Mucosa of descending colon (tissue), 3 donors: ENCODE results near the gene JAKMIP2. TPM values are rescaled to one million over a fixed set of nuclear protein-coding genes. Genes with fewer than 3 reads are reported as not detected.

Experiments
- ATAC-seq: fragments of 200-7000 bp; cut with Tn5 transposase; one replicate; pipeline ENCODE4 v1.9.1; 2020; ENCODE audit warnings: mild to moderate bottlenecking, moderate library complexity
- DNase-seq, 3 donors: peaks; one replicate each; pipeline ENCODE4 v3.0.0-alpha.2; 2020
- H3K36me3 ChIP-seq: fragments of 200-600 bp; one replicate; pipeline ENCODE4 v1.8.0; 2021; ENCODE audit warnings: low read depth, mild to moderate bottlenecking
- H3K4me1 ChIP-seq: fragments of 200-600 bp; one replicate; pipeline ENCODE4 v1.8.0; 2021; ENCODE audit warnings: low read depth, mild to moderate bottlenecking
- H3K4me3 ChIP-seq: fragments of 200-600 bp; one replicate; pipeline ENCODE4 v1.8.0; 2021; ENCODE audit warnings: mild to moderate bottlenecking
- H3K9me3 ChIP-seq: fragments of 200-600 bp; one replicate; pipeline ENCODE4 v1.8.0; 2021; ENCODE audit warnings: mild to moderate bottlenecking
- CTCF ChIP-seq: fragments of 200-600 bp; IDR thresholded peaks from one replicate; pipeline ENCODE4 v1.8.0; 2022; ENCODE audit warnings: antibody characterized with exemption, mild to moderate bottlenecking
- intact Hi-C, 2 donors: fragments of 100-400 bp; cut with DNase I in 1 of 2; cut with micrococcal nuclease in 1 of 2; formaldehyde crosslinking; loops; one replicate each; pipeline versions ENCODE4 v1.11.0 to v1.11.1; 2022; cut with DNase I, micrococcal nuclease
- total RNA-seq, 3 donors: library from RNA; stranded (reverse); fragmentation: NEBNext Ultra II Directional in 2 of 3; extraction: Animal tissue kit (Norgen Biotek cat#: 25700) in 2 of 3; gene quantifications; one replicate each; pipeline versions ENCODE4 v1.2.1 to v1.2.4, GENCODE V29; 2021 to 2023
- donor health status: DM: no; HTN: no; CAD: no; lungs with moderate emphysema.
- donor health status: DM: no; HTN: no; CAD: no.
- donor health status: DM: no; HTN: yes; CAD: no.

The JAKMIP2 gene
- total RNA-seq, 3 donors from 2014 or later = 0.90 to 9.0 (median 2.0) TPM

- Histone ChIP-seq H3K36me3 (no peaks in the 10 kb centered on the region), H3K4me3 (no peak overlapping the region), H3K4me1 (no peaks in the 10 kb centered on the region), H3K9me3 (peaks cover 8% of the 10 kb centered on the region)
- TF ChIP-seq CTCF = peak; percentile 69
- ATAC-seq (peak; percentile 68), DNase-seq (peak in 2 of 3 donors; percentile 70 to 76)
- intact Hi-C loops = loop anchor here in 1 of 2 donors (5.0 kb wide), 1 partner anchor 355 kb away; no protein-coding TSS in a partner anchor
Observed at GRCh38 chr5:147576646-147577535, 205.6 kb downstream of the JAKMIP2 start.

GRCh38 chr5:147575598-147575997 lies 206.9 kb downstream of the JAKMIP2 start:
- no peak for TF ChIP-seq CTCF
- Histone ChIP-seq H3K36me3 (no peaks in the 10 kb centered on the region), H3K4me3 (no peak overlapping the region), H3K4me1 (no peaks in the 10 kb centered on the region), H3K9me3 (peaks cover 8% of the 10 kb centered on the region)
- intact Hi-C loops = loop anchor here in 1 of 2 donors (5.0 kb wide), 1 partner anchor 353 kb away; no protein-coding TSS in a partner anchor
- ATAC-seq = no peak
- no peak for DNase-seq

- intact Hi-C loops = no loop called here
- Histone ChIP-seq H3K9me3 (no peaks in the 10 kb centered on the region), H3K4me3 (no peak overlapping the region), H3K4me1 (no peaks in the 10 kb centered on the region), H3K36me3 (no peaks in the 10 kb centered on the region)
- no peak for TF ChIP-seq CTCF
- ATAC-seq (no peak), DNase-seq (no peak)
Observed at GRCh38 chr5:147573211-147573610, 209.3 kb downstream of the JAKMIP2 start.

- H3K36me3 ChIP-seq = no peaks in the 10 kb centered on the region
- no peak for ATAC-seq
- no peaks in the 10 kb centered on the region for H3K9me3 ChIP-seq
- H3K4me1 ChIP-seq = no peaks in the 10 kb centered on the region
- no peak overlapping the region for H3K4me3 ChIP-seq
- no peak for DNase-seq
- TF ChIP-seq CTCF = no peak
- intact Hi-C loops = no loop called here
Observed at GRCh38 chr5:147568710-147569406, 213.7 kb downstream of the JAKMIP2 start.

- no peak for TF ChIP-seq CTCF
- no peaks in the 10 kb centered on the region for H3K4me1 ChIP-seq
- intact Hi-C loops = no loop called here
- DNase-seq = no peak
- no peaks in the 10 kb centered on the region for H3K36me3 ChIP-seq
- H3K9me3 ChIP-seq = no peaks in the 10 kb centered on the region
- no peak for ATAC-seq
- no peak overlapping the region for H3K4me3 ChIP-seq
Observed at GRCh38 chr5:147567917-147568598, 214.5 kb downstream of the JAKMIP2 start.
